Pancreas (tissue), 10 donors: ENCODE measurements around the gene SLC18A3. TPM values are rescaled to one million over a fixed set of nuclear protein-coding genes. Genes with fewer than 3 reads are reported as not detected.

Experiments used
- ATAC-seq, 4 donors: fragments of 200-7000 bp; cut with Tn5 transposase; one replicate each; pipeline versions ENCODE4 v1.8.0 to v1.9.1; 2020; ENCODE audit warnings: mild to moderate bottlenecking in 4 of 4, moderate library complexity in 4 of 4
- DNase-seq, 6 donors: peaks; one replicate each; pipeline ENCODE4 v3.0.0-alpha.2; 2020
- FAIRE-seq: peaks from 2 replicates; lab custom pipeline; 2012; peaks lifted over from hg19 to GRCh38; lab: Jason Lieb, UNC
- H3K27ac ChIP-seq, 4 donors: fragments of 200-600 bp; sonication (generic); 1 replicate in 3 of 4; 2 replicates in 1 of 4; pipeline versions ENCODE4 v1.5.0 to v1.8.0; 2020
- H3K27me3 ChIP-seq, 4 donors: fragments of 200-600 bp; one replicate each; pipeline ENCODE4 v1.8.0; 2021
- H3K36me3 ChIP-seq, 3 donors: fragments of 200-600 bp; sonication (generic) in 1 of 3; one replicate each; pipeline versions ENCODE4 v1.5.0 to v1.8.0; 2020 to 2021
- H3K4me1 ChIP-seq, 3 donors: fragments of 200-600 bp; one replicate each; pipeline ENCODE4 v1.8.0; 2021
- H3K4me3 ChIP-seq, 4 donors: fragments of 200-600 bp; sonication (generic) in 2 of 4; one replicate each; pipeline versions ENCODE4 v1.5.0 to v1.8.0; 2020 to 2021
- H3K9me3 ChIP-seq, 4 donors: fragments of 200-600 bp; one replicate each; pipeline ENCODE4 v1.8.0; 2021
- CTCF ChIP-seq, 4 donors: fragments of 200-600 bp; sonication (generic) in 3 of 4; IDR thresholded peaks; one replicate each; pipeline versions ENCODE4 v1.5.0 to v1.8.0; 2021; ENCODE audit warnings: antibody characterized with exemption in 4 of 4
- WGBS, 2 donors: extraction: QIAGEN DNeasy Blood & Tissue Kit; methylation state at CpG; one replicate each; pipeline ENCODE4 v1.1.7; 2013; 5-methylcytosine and 5-hydroxymethylcytosine counted together
- intact Hi-C, 3 donors: fragments of 100-400 bp; cut with DNase I; formaldehyde crosslinking; loops; one replicate each; pipeline versions ENCODE4 v1.11.1 to v1.14.2; 2022
- polyA plus RNA-seq, 2 donors: library from polyadenylated mRNA; stranded (reverse); fragments of 200-250 nt; gene quantifications; one replicate each; pipeline ENCODE4 v1.2.3, GENCODE V29; 2013
- total RNA-seq, 6 donors: library from RNA; stranded (reverse); fragmentation: NEBNext Ultra II Directional in 4 of 6; extraction: Animal tissue kit (Norgen Biotek cat#: 25700) in 4 of 6; gene quantifications; one replicate each; pipeline versions ENCODE4 v1.2.1 to v1.2.4, GENCODE V29; 2021 to 2023
- donor health status: healthy with polysubstance abuse.
- donor health status: DM: no; HTN: no; CAD: no; lungs with moderate emphysema.
- donor health status: DM: no; HTN: no; CAD: no.
- donor health status: control.
- donor health status: control.
- donor health status: Bipolar disorder and iron deficiency.
- donor health status: DM: yes; HTN: yes; CAD: no.
- donor health status: DM: no; HTN: no; CAD: no.
- donor health status: DM: no; HTN: no; CAD: no.
- donor health status: DM: yes; HTN: yes; CAD: no.

The SLC18A3 gene
- total and polyA plus RNA-seq, 8 donors = 0.09 to 0.47 TPM; not detected in 6

- Histone ChIP-seq H3K9me3 (no peaks in the 10 kb centered on the region), H3K27ac (no peak overlapping the region), H3K36me3 (no peaks in the 10 kb centered on the region), H3K27me3 (peaks cover 0 to 5% (median 0%) of the 10 kb centered on the region in 4 donors), H3K4me3 (no peak overlapping the region), H3K4me1 (no peaks in the 10 kb centered on the region)
- WGBS, 2 donors = 24 to 26% methylated on average over 9 of the region's 9 CpGs
- peak; percentile 79 to 93 (median 85) for TF ChIP-seq CTCF (IDR thresholded peaks at IDR 0.05)
- ATAC-seq (peak; percentile 75 to 96 (median 91)), DNase-seq (peak; percentile 42 to 85 (median 67)), FAIRE-seq (no peak)
- intact Hi-C loops = loop anchor here in 1 of 3 donors (10.0 kb wide), 1 partner anchor 632 kb away; no protein-coding TSS in a partner anchor
These were observed 17.2 kb upstream of the SLC18A3 start for GRCh38 chr10:49592726-49593563.

GRCh38 chr10:49593564-49593875 is 16.6 kb upstream of the SLC18A3 start:
- ATAC-seq = no peak
- H3K27ac ChIP-seq = no peak overlapping the region
- FAIRE-seq = no peak
- no peaks in the 10 kb centered on the region for H3K9me3 ChIP-seq
- H3K27me3 ChIP-seq = peaks cover 0 to 5% (median 0%) of the 10 kb centered on the region in 4 donors
- intact Hi-C loops = loop anchor here in 1 of 3 donors (10.0 kb wide), 1 partner anchor 631 kb away; no protein-coding TSS in a partner anchor
- 81 to 83% methylated on average over 6 of the region's 6 CpGs for WGBS, 2 donors
- TF ChIP-seq CTCF (IDR thresholded peaks at IDR 0.05) = no peak
- DNase-seq = no peak
- no peaks in the 10 kb centered on the region for H3K36me3 ChIP-seq
- no peaks in the 10 kb centered on the region for H3K4me1 ChIP-seq
- H3K4me3 ChIP-seq = no peak overlapping the region

- H3K27me3 ChIP-seq = peaks cover 0 to 5% (median 0%) of the 10 kb centered on the region in 4 donors
- DNase-seq (no peak), ATAC-seq (no peak), FAIRE-seq (no peak)
- no peaks in the 10 kb centered on the region for H3K9me3 ChIP-seq
- H3K36me3 ChIP-seq = no peaks in the 10 kb centered on the region
- intact Hi-C loops = loop anchor here in 1 of 3 donors (10.0 kb wide), 1 partner anchor 631 kb away; no protein-coding TSS in a partner anchor
- H3K4me1 ChIP-seq = no peaks in the 10 kb centered on the region
- no peak for TF ChIP-seq CTCF (IDR thresholded peaks at IDR 0.05)
- 52 to 61% methylated on average over 4 of the region's 4 CpGs for WGBS, 2 donors
- H3K4me3 ChIP-seq = no peak overlapping the region
- H3K27ac ChIP-seq = no peak overlapping the region
These were observed 16.1 kb upstream of the SLC18A3 start for GRCh38 chr10:49593998-49594397.

GRCh38 chr10:49594594-49594993 is 15.5 kb upstream of the SLC18A3 start:
- H3K9me3 ChIP-seq = no peaks in the 10 kb centered on the region
- intact Hi-C loops = loop anchor here in 1 of 3 donors (10.0 kb wide), 1 partner anchor 630 kb away; no protein-coding TSS in a partner anchor
- no peak overlapping the region for H3K27ac ChIP-seq
- FAIRE-seq (no peak), DNase-seq (peak in 1 of 6 donors; percentile 44), ATAC-seq (peak; percentile 77 to 86 (median 83))
- 0 to 1% methylated on average over 6 of the region's 6 CpGs for WGBS, 2 donors
- peaks cover 0 to 5% (median 0%) of the 10 kb centered on the region in 4 donors for H3K27me3 ChIP-seq
- H3K36me3 ChIP-seq = no peaks in the 10 kb centered on the region
- H3K4me1 ChIP-seq = no peaks in the 10 kb centered on the region
- H3K4me3 ChIP-seq = no peak overlapping the region
- peak; percentile 42 to 65 (median 48) for TF ChIP-seq CTCF (IDR thresholded peaks at IDR 0.05)
